ENCODE results near the gene ATP10B. TPM values are rescaled to one million over a fixed set of nuclear protein-coding genes. Genes with fewer than 3 reads are reported as not detected.

ATP10B gene
- total RNA-seq, 6 experiments from 2014 or later = 0.06 to 1.4 (median 0.51) TPM; not detected in 3

GRCh38 chr5:160674901-160675300 is 177.1 kb downstream of the ATP10B start:
- no peak for DNase-seq
- ATAC-seq = no peak
- H3K4me3 ChIP-seq = no peak overlapping the region
- H3K4me1 ChIP-seq = no peaks in the 10 kb centered on the region
- no peaks in the 10 kb centered on the region for H3K36me3 ChIP-seq
- 40% methylated on average over 3 of the region's 3 CpGs for WGBS (ENCODE audit: insufficient coverage, low coverage, low lambda C conversion rate, missing lambda C conversion rate)
- H3K27me3 ChIP-seq = no peaks in the 10 kb centered on the region
- no peaks in the 10 kb centered on the region for H3K9me3 ChIP-seq
- intact Hi-C loops (cut with DNase I) = no loop called here
- H3K27ac ChIP-seq = no peak overlapping the region
- TF ChIP-seq CTCF (IDR thresholded peaks at IDR 0.05) (no peak), POLR2A (IDR thresholded peaks at IDR 0.05) (no peak)

- Histone ChIP-seq H3K36me3 (no peaks in the 10 kb centered on the region), H3K9me3 (no peaks in the 10 kb centered on the region), H3K27me3 (no peaks in the 10 kb centered on the region), H3K4me1 (no peaks in the 10 kb centered on the region), H3K4me3 (no peak overlapping the region), H3K27ac (no peak overlapping the region)
- no peak for DNase-seq
- no peak for ATAC-seq
- intact Hi-C loops (cut with DNase I) = no loop called here
- TF ChIP-seq POLR2A (IDR thresholded peaks at IDR 0.05) (no peak), CTCF (IDR thresholded peaks at IDR 0.05) (no peak)
- WGBS (ENCODE audit: insufficient coverage, low coverage, low lambda C conversion rate, missing lambda C conversion rate) = 24% methylated on average over 2 of the region's 2 CpGs
These were observed 179.5 kb downstream of the ATP10B start for GRCh38 chr5:160672521-160672920.

DNA sequence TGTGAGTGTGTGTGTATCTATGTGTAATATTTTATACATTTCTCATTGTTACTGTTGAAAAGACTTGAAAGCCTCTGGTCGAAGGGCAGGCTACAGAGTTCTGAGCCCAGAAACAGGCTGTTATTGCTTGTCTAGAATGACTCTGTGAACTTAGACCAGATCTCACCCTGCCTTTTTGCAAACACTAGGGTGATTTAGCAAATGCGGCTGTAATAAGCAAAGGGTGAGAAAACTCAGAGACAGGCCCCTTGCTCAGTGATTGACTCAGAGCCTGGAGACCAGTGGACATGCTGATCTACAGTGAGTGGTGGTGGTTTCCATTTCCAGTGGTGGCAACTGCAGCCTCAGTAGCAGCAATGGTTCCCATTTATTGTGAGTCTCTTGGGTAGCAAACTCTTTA is 183.7 kb downstream of the ATP10B start:
- intact Hi-C loops (cut with DNase I) = no loop called here
- 56% methylated on average over 2 of the region's 2 CpGs for WGBS (ENCODE audit: insufficient coverage, low coverage, low lambda C conversion rate, missing lambda C conversion rate)
- Histone ChIP-seq H3K4me1 (no peaks in the 10 kb centered on the region), H3K27ac (no peak overlapping the region), H3K4me3 (no peak overlapping the region), H3K9me3 (no peaks in the 10 kb centered on the region), H3K27me3 (no peaks in the 10 kb centered on the region), H3K36me3 (no peaks in the 10 kb centered on the region)
- TF ChIP-seq POLR2A (IDR thresholded peaks at IDR 0.05) = no peak
- no peak for TF ChIP-seq CTCF (IDR thresholded peaks at IDR 0.05)
- no peak for DNase-seq
- no peak for ATAC-seq

- Histone ChIP-seq H3K27me3 (no peaks in the 10 kb centered on the region), H3K4me3 (no peak overlapping the region), H3K9me3 (no peaks in the 10 kb centered on the region), H3K27ac (no peak overlapping the region), H3K36me3 (no peaks in the 10 kb centered on the region), H3K4me1 (no peaks in the 10 kb centered on the region)
- ATAC-seq = no peak
- intact Hi-C loops (cut with DNase I) = no loop called here
- TF ChIP-seq CTCF (IDR thresholded peaks at IDR 0.05) (no peak), POLR2A (IDR thresholded peaks at IDR 0.05) (no peak)
- no peak for DNase-seq
- 51% methylated on average over 5 of the region's 5 CpGs for WGBS (ENCODE audit: insufficient coverage, low coverage, low lambda C conversion rate, missing lambda C conversion rate)
These were observed 184.9 kb downstream of the ATP10B start for GRCh38 chr5:160667160-160667559.

DNA sequence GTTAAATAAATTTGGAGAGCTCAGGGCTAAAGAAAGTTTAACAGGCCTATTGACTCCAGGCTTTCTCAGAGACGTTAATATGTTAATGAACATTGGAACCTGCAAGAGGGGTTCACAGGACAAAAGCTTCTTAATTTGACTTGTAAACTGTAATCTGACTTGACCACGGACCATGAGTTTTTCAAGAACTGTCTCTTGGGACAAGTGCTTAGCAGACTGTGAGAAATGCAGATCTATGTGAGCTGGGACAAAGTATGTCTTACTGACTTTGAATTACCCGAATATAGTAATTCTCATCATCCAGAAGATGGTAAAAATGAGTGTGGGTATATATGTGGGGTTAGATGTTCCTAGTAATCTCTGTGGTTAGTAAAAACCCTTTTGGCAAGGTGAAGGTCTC is 186.6 kb downstream of the ATP10B start:
- no peak overlapping the region for H3K27ac ChIP-seq
- no peaks in the 10 kb centered on the region for H3K4me1 ChIP-seq
- WGBS (ENCODE audit: insufficient coverage, low coverage, low lambda C conversion rate, missing lambda C conversion rate) = 36% methylated on average over 3 of the region's 3 CpGs
- TF ChIP-seq POLR2A (IDR thresholded peaks at IDR 0.05) = no peak
- no peak for TF ChIP-seq CTCF (IDR thresholded peaks at IDR 0.05)
- H3K27me3 ChIP-seq = no peaks in the 10 kb centered on the region
- no peak overlapping the region for H3K4me3 ChIP-seq
- no peaks in the 10 kb centered on the region for H3K36me3 ChIP-seq
- intact Hi-C loops (cut with DNase I) = no loop called here
- DNase-seq = no peak
- no peak for ATAC-seq
- no peaks in the 10 kb centered on the region for H3K9me3 ChIP-seq
